B cell (primary cell): ENCODE measurements around the gene PDC.

ENCODE experiments used
- CTCF ChIP-seq: fragments of 200-600 bp; IDR thresholded peaks from one replicate; pipeline ENCODE4 v1.8.0; 2022; ENCODE audit warnings: antibody characterized with exemption, mild to moderate bottlenecking
- EZH2 ChIP-seq: IDR thresholded peaks from 2 replicates; pipeline ENCODE4 v1.6.1; 2012; ENCODE audit warnings: borderline replicate concordance, low read depth, mild to moderate bottlenecking, moderate library complexity, low read length; ENCODE audit not compliant: insufficient read depth, poor library complexity, severe bottlenecking

- no peak for TF ChIP-seq CTCF
- no peak for TF ChIP-seq EZH2
Observed at GRCh38 chr1:186426118-186426517, 34.8 kb downstream of the PDC start.
